Mesenteric fat pad (tissue), 1 donor: ENCODE results near the gene FAM193A. TPM values are rescaled to one million over a fixed set of nuclear protein-coding genes. Genes with fewer than 3 reads are reported as not detected.
"Not testable (repeated sequence)": the region's sequence is repeated elsewhere in the genome, so short reads cannot be mapped to it uniquely, and the experiment has no call there.

Source experiments
- DNase-seq: peaks from one replicate; pipeline ENCODE4 v3.0.0-alpha.2; 2020; ENCODE audit warnings: low spot score
- total RNA-seq: library from RNA; stranded (reverse); fragmentation: NEBNext Ultra II Directional; extraction: Animal tissue kit (Norgen Biotek cat#: 25700); gene quantifications from one replicate; pipeline ENCODE4 v1.2.1, GENCODE V29; 2021
- donor health status: DM: yes; HTN: yes; CAD: no.

Gene FAM193A
- total RNA-seq, 1 donor from 2014 or later: 25.3 TPM

DNA sequence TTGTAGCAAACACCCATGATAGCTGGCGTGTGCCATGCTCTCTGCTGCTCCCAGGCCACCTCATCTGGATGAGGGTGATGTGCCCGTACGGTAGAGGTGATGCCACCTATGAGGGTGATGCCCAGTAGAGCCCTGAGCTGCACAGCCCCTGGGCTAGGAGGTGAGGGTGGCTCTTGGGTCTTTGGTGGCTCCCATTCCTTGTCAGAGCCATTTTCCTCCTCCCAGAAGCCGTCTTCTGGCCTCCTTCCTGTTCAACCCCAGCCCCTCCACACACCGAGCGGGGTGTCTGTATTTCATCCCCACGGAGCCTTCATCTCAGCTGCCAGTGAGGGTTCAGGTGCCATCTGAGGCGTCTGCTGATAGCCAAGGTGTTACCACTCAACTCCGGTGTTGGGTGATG lies 231.7 kb downstream of the FAM193A start:
- no peak for DNase-seq

DNA sequence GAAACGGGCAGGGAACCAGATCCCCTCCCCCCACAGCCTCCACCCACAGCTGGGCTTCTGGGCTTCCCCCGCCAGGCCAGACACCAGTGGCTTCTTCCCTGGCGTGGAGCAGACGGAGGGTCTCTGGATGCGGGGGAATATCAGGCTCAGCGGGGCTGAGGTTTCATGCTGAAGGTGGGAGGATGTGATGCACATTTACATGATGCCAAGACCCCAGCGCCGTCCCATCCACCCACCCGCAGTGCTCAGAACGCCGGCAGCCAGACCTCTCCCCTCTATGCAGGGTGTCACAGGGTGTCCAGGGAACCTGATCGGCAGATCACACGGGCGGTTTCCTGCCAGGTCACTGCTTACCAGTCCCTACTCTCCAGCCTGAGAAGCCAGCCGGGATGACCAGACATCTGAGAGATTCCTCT lies 232.5 kb downstream of the FAM193A start:
- no peak for DNase-seq

GRCh38 chr4:2771264-2771663 lies 234.8 kb downstream of the FAM193A start:
- DNase-seq: no peak

- not testable (repeated sequence) for DNase-seq
Measured at GRCh38 chr4:2780643-2781042, 244.2 kb downstream of the FAM193A start.

DNA sequence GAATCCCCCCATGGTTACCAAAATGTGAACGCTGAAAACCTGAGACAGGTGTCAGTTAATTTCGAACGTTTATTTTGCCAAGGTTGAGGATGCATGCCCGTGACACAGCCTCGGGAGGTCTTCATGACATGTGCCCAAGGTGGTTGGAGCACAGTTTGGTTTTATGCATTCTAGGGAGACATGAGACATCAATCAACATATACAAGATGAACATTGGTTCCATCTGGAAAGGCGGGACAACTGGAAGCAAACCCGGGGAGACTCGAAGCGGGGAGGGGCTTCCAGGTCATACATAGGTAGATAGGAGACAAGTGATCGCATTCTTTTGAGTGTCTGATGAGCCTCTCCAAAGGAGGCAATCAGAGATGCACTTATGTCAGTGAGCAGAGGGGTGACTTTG lies 245.5 kb downstream of the FAM193A start:
- DNase-seq: no peak

Other genes with a start within 250 kb of the FAM193A start
- gene ZFYVE28, start 118.0 kb upstream of the FAM193A start, total RNA-seq: 12.9 TPM
- not detected for gene CFAP99, start 117.7 kb upstream of the FAM193A start, total RNA-seq
- gene RNF4, start 67.5 kb upstream of the FAM193A start, total RNA-seq: 48.6 TPM
- 49.5 TPM for gene TNIP2, start 219.7 kb downstream of the FAM193A start, total RNA-seq